ENCODE measurements around the gene OLFML2B. TPM values are rescaled to one million over a fixed set of nuclear protein-coding genes. Genes with fewer than 3 reads are reported as not detected.

Gene OLFML2B
- total and polyA plus RNA-seq, 2 experiments from 2014 or later, result 1.2 to 2.9 TPM

DNA sequence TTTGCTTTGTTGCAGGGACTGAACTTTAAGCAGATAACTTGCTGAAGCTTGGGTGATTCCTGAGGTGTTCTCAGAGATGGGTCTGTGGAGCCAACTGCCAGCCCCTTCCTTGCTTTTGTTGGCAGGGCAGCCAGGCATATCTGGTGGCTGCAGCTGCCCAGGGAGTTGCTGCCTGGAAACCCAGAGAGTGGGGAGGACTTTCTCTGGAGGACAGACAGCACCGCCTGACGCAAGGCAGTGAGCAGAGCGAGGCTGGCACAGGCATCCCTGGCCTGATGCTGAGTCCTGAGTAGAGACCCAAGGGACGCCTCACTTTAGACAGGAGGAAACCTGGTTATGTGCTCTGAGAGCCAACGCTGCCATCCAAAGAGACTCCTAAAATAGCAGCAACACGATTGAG lies 9.8 kb upstream of the OLFML2B start:
- H3K79me2 ChIP-seq, result no peaks in the 10 kb centered on the region
- peaks cover 18% of the 10 kb centered on the region for H3K27me3 ChIP-seq
- no peak overlapping the region for H3K4me3 ChIP-seq
- H3K4me2 ChIP-seq, result no peak overlapping the region
- H3K4me1 ChIP-seq (ENCODE audit: insufficient read depth), result no peaks in the 10 kb centered on the region
- WGBS (ENCODE audit: low lambda C conversion rate, missing lambda C conversion rate), result 88% methylated on average over 5 of the region's 6 CpGs
- no peak overlapping the region for H3K27ac ChIP-seq
- TF ChIP-seq EZH2 (IDR thresholded peaks at IDR 0.05; ENCODE audit: borderline replicate concordance) (no peak), EZH2phosphoT487 (IDR thresholded peaks at IDR 0.05; ENCODE audit: low read depth, severe bottlenecking, unreplicated experiment) (no peak)
- TF ChIP-seq, protein P1, sequence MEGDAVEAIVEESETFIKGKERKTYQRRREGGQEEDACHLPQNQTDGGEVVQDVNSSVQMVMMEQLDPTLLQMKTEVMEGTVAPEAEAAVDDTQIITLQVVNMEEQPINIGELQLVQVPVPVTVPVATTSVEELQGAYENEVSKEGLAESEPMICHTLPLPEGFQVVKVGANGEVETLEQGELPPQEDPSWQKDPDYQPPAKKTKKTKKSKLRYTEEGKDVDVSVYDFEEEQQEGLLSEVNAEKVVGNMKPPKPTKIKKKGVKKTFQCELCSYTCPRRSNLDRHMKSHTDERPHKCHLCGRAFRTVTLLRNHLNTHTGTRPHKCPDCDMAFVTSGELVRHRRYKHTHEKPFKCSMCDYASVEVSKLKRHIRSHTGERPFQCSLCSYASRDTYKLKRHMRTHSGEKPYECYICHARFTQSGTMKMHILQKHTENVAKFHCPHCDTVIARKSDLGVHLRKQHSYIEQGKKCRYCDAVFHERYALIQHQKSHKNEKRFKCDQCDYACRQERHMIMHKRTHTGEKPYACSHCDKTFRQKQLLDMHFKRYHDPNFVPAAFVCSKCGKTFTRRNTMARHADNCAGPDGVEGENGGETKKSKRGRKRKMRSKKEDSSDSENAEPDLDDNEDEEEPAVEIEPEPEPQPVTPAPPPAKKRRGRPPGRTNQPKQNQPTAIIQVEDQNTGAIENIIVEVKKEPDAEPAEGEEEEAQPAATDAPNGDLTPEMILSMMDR (IDR thresholded peaks at IDR 0.05; ENCODE audit: poor library complexity), result no peak
- no peaks in the 10 kb centered on the region for H3K9me3 ChIP-seq (ENCODE audit: low read depth)
- no peak for DNase-seq (ENCODE audit: low spot score)
- no peaks in the 10 kb centered on the region for H4K20me1 ChIP-seq (ENCODE audit: insufficient read depth, poor library complexity, severe bottlenecking)
- H3K36me3 ChIP-seq (replicated peaks; ENCODE audit: insufficient read depth, low read depth), result no peaks in the 10 kb centered on the region
- H3K9me2 ChIP-seq (replicated peaks; ENCODE audit: insufficient read depth), result no peaks in the 10 kb centered on the region
- no peak overlapping the region for H2AFZ ChIP-seq

DNA sequence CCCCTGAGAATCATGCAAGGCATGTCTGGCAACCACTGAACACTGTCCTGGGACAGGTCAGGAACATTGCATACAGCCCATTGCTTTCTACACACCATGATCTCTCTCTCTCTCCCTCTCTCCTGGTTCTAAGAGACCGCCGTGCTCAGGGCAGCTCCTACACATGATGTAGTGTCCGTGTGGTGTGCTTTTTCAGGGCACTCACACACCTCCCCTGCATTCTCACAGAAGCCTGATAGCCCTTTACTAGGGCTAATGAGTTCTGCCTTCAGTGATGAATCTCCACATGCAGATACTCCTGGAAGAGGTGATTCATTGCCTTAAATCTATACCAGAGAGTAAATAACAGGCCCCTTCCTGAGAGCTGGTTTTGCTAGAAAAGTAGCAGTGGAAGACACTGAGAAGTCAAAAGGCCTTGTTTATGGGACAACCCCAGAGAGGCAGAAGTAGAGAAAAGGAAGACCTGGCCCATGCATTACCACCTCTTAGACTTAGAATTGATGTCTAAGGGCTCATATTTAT lies 7.2 kb upstream of the OLFML2B start:
- 88% methylated on average over 3 of the region's 3 CpGs for WGBS (ENCODE audit: low lambda C conversion rate, missing lambda C conversion rate)
- H3K4me1 ChIP-seq (ENCODE audit: insufficient read depth), result no peaks in the 10 kb centered on the region
- peaks cover 24% of the 10 kb centered on the region for H3K27me3 ChIP-seq
- H3K4me2 ChIP-seq, result no peak overlapping the region
- H3K9me2 ChIP-seq (replicated peaks; ENCODE audit: insufficient read depth), result no peaks in the 10 kb centered on the region
- no peaks in the 10 kb centered on the region for H4K20me1 ChIP-seq (ENCODE audit: insufficient read depth, poor library complexity, severe bottlenecking)
- no peak overlapping the region for H2AFZ ChIP-seq
- H3K79me2 ChIP-seq, result no peaks in the 10 kb centered on the region
- no peaks in the 10 kb centered on the region for H3K9me3 ChIP-seq (ENCODE audit: low read depth)
- no peak overlapping the region for H3K4me3 ChIP-seq
- no peak overlapping the region for H3K27ac ChIP-seq
- no peak for TF ChIP-seq EZH2 (IDR thresholded peaks at IDR 0.05; ENCODE audit: borderline replicate concordance)
- TF ChIP-seq, protein P1 (IDR thresholded peaks at IDR 0.05; ENCODE audit: poor library complexity), result no peak
- no peak for TF ChIP-seq EZH2phosphoT487 (IDR thresholded peaks at IDR 0.05; ENCODE audit: low read depth, severe bottlenecking, unreplicated experiment)
- no peak for DNase-seq (ENCODE audit: low spot score)
- no peaks in the 10 kb centered on the region for H3K36me3 ChIP-seq (replicated peaks; ENCODE audit: insufficient read depth, low read depth)

DNA sequence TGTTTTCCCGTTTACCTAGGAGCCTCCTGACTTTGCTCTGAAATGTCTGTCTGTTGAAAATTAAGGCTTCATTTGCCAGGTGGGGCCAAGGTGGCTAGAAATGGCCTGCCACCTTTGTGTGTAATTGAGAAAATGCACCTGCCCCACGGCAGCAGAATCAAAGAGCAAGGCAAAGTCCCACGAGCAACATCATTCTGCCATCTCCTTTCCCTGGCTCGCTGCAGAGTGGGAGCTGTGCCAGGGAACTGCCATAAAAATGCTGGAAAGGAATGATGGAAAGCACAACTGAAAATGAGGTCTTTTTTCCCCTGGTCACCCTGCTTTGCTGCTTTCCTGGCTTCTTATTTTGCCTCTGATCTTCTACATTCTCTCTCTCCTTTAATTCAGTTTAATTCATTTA lies 5.5 kb upstream of the OLFML2B start:
- H3K9me2 ChIP-seq (replicated peaks; ENCODE audit: insufficient read depth), result no peaks in the 10 kb centered on the region
- no peaks in the 10 kb centered on the region for H3K79me2 ChIP-seq
- no peak overlapping the region for H3K4me2 ChIP-seq
- no peak for DNase-seq (ENCODE audit: low spot score)
- no peak for TF ChIP-seq EZH2phosphoT487 (IDR thresholded peaks at IDR 0.05; ENCODE audit: low read depth, severe bottlenecking, unreplicated experiment)
- TF ChIP-seq, protein P1 (IDR thresholded peaks at IDR 0.05; ENCODE audit: poor library complexity), result no peak
- no peak for TF ChIP-seq EZH2 (IDR thresholded peaks at IDR 0.05; ENCODE audit: borderline replicate concordance)
- H3K4me1 ChIP-seq (ENCODE audit: insufficient read depth), result no peaks in the 10 kb centered on the region
- no peak overlapping the region for H3K27ac ChIP-seq
- no peaks in the 10 kb centered on the region for H3K9me3 ChIP-seq (ENCODE audit: low read depth)
- no peaks in the 10 kb centered on the region for H4K20me1 ChIP-seq (ENCODE audit: insufficient read depth, poor library complexity, severe bottlenecking)
- 65% methylated on average over 4 of the region's 4 CpGs for WGBS (ENCODE audit: low lambda C conversion rate, missing lambda C conversion rate)
- no peaks in the 10 kb centered on the region for H3K36me3 ChIP-seq (replicated peaks; ENCODE audit: insufficient read depth, low read depth)
- peaks cover 23% of the 10 kb centered on the region for H3K27me3 ChIP-seq
- no peak overlapping the region for H3K4me3 ChIP-seq
- no peak overlapping the region for H2AFZ ChIP-seq

All from hepatocyte (in vitro differentiated cells).